Vagina (tissue), 2 donors: ENCODE measurements around the gene AKAP7. TPM values are rescaled to one million over a fixed set of nuclear protein-coding genes. Genes with fewer than 3 reads are reported as not detected.
"Not testable (repeated sequence)": the region's sequence is repeated elsewhere in the genome, so short reads cannot be mapped to it uniquely, and the experiment has no call there.

Experiments used
- DNase-seq, 2 donors: peaks; one replicate each; pipeline ENCODE4 v3.0.0-alpha.2; 2017; ENCODE audit errors: extremely low spot score in 2 of 2
- H3K27ac ChIP-seq: fragments of 200-600 bp; sonication (generic); one replicate; pipeline ENCODE4 v1.5.1; 2019
- H3K27me3 ChIP-seq: fragments of 200-600 bp; sonication (generic); one replicate; pipeline ENCODE4 v1.5.1; 2019
- H3K36me3 ChIP-seq, 2 donors: fragments of 200-600 bp; sonication (generic); one replicate each; pipeline ENCODE4 v1.5.1; 2017 to 2019
- H3K4me1 ChIP-seq: fragments of 200-600 bp; sonication (generic); one replicate; pipeline ENCODE4 v1.5.1; 2019
- H3K4me3 ChIP-seq, 2 donors: fragments of 200-600 bp; sonication (generic); 1 replicate in 1 of 2; 2 replicates in 1 of 2; pipeline ENCODE4 v1.5.1; 2016 to 2019
- H3K9me3 ChIP-seq: fragments of 200-600 bp; sonication (generic); one replicate; pipeline ENCODE4 v1.5.1; 2019
- POLR2A ChIP-seq, 2 donors: fragments of 450-650 bp; IDR thresholded peaks; one replicate each; pipeline ENCODE4 v1.6.1; 2017; ENCODE audit warnings: antibody characterized with exemption in 2 of 2, mild to moderate bottlenecking in 2 of 2, moderate library complexity in 2 of 2
- POLR2AphosphoS5 ChIP-seq, 2 donors: sonication (generic); formaldehyde crosslinking; IDR thresholded peaks; one replicate each; pipeline ENCODE4 v1.9.0; 2017; ENCODE audit warnings: antibody characterized with exemption in 2 of 2, mild to moderate bottlenecking in 2 of 2, low read depth in 1 of 2; ENCODE audit not compliant: insufficient read depth in 1 of 2
- intact Hi-C: fragments of 100-400 bp; cut with DNase I; formaldehyde crosslinking; loops from one replicate; pipeline ENCODE4 v1.15.1; 2023
- total RNA-seq: library from RNA; depleted of rRNA; stranded (reverse); fragments of >200 nt; gene quantifications from one replicate; pipeline ENCODE4 v1.2.3, GENCODE V29; 2016
- TF ChIP-seq, protein P1 (sequence below), 3 experiments: fragments of 450-650 bp in 2 of 3; fragments of 200-600 bp in 1 of 3; sonication (generic) in 1 of 3; IDR thresholded peaks; one replicate each; pipeline ENCODE4 v1.5.1; 2017 to 2019; ENCODE audit warnings: antibody characterized with exemption in 3 of 3, mild to moderate bottlenecking in 2 of 3, moderate library complexity in 2 of 3

The AKAP7 gene
- total RNA-seq, 1 donor from 2014 or later: 6.4 TPM

DNA sequence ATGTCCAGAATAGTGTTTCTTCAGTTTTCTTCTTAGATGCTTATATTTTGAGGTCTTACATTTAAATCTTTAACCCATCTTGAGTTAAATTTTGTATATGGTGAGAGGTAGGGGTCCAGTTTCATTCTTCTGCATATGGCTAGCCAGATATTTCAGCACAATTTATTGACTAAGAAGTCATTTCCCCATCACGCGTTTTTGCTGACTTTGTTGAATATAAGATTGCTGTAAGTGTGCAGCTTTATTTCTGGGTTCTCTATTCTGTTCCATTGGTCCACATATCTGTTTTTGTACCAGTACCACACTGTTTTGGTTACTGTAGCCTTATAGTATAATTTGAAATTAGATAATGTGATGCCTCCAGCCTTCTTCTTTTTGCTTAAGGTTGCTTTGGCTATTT is 179.6 kb downstream of the AKAP7 start:
- TF ChIP-seq, protein P1, sequence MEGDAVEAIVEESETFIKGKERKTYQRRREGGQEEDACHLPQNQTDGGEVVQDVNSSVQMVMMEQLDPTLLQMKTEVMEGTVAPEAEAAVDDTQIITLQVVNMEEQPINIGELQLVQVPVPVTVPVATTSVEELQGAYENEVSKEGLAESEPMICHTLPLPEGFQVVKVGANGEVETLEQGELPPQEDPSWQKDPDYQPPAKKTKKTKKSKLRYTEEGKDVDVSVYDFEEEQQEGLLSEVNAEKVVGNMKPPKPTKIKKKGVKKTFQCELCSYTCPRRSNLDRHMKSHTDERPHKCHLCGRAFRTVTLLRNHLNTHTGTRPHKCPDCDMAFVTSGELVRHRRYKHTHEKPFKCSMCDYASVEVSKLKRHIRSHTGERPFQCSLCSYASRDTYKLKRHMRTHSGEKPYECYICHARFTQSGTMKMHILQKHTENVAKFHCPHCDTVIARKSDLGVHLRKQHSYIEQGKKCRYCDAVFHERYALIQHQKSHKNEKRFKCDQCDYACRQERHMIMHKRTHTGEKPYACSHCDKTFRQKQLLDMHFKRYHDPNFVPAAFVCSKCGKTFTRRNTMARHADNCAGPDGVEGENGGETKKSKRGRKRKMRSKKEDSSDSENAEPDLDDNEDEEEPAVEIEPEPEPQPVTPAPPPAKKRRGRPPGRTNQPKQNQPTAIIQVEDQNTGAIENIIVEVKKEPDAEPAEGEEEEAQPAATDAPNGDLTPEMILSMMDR (IDR thresholded peaks at IDR 0.05): no peak
- no peak for TF ChIP-seq POLR2AphosphoS5 (IDR thresholded peaks at IDR 0.05; ENCODE audit: insufficient read depth in 1 of 2, low read depth in 1 of 2)
- TF ChIP-seq POLR2A (IDR thresholded peaks at IDR 0.05): no peak
- no peaks in the 10 kb centered on the region for H3K9me3 ChIP-seq
- intact Hi-C loops: no loop called here
- no peaks in the 10 kb centered on the region for H3K4me1 ChIP-seq
- DNase-seq: no peak
- H3K36me3 ChIP-seq: no peaks in the 10 kb centered on the region
- no peaks in the 10 kb centered on the region for H3K27me3 ChIP-seq
- no peak overlapping the region for H3K27ac ChIP-seq
- H3K4me3 ChIP-seq: no peak overlapping the region

- intact Hi-C loops: no loop called here
- no peaks in the 10 kb centered on the region for H3K4me1 ChIP-seq
- no peak overlapping the region for H3K27ac ChIP-seq
- no peaks in the 10 kb centered on the region for H3K27me3 ChIP-seq
- no peaks in the 10 kb centered on the region for H3K36me3 ChIP-seq
- no peaks in the 10 kb centered on the region for H3K9me3 ChIP-seq
- DNase-seq: no peak
- TF ChIP-seq POLR2A (IDR thresholded peaks at IDR 0.05) (no peak), POLR2AphosphoS5 (IDR thresholded peaks at IDR 0.05; ENCODE audit: insufficient read depth in 1 of 2, low read depth in 1 of 2) (no peak)
- TF ChIP-seq, protein P1 (IDR thresholded peaks at IDR 0.05): no peak
- no peak overlapping the region for H3K4me3 ChIP-seq
Observed at GRCh38 chr6:131316654-131317053, 181.4 kb downstream of the AKAP7 start.

DNA sequence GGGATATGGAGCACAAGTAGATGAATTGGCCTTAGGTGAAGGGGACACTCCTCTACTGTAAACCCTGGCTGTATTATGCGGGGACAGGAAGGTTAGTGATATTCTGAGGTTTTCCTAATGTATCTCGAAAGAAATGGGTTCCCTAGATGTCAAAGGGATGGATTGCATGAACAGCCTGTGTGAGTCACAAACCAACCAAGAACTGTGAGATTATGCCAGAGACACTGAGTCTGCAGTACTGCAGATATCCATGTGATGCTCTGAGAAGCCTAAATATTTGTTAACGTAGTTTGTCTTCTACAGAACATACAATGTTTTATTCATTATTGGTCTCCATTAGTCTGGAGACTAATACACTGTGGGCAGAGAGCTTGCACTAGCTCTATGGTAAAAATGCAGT is 182.2 kb downstream of the AKAP7 start:
- Histone ChIP-seq H3K4me3 (no peak overlapping the region), H3K9me3 (no peaks in the 10 kb centered on the region), H3K27me3 (no peaks in the 10 kb centered on the region), H3K27ac (no peak overlapping the region), H3K4me1 (no peaks in the 10 kb centered on the region), H3K36me3 (no peaks in the 10 kb centered on the region)
- intact Hi-C loops: no loop called here
- no peak for DNase-seq
- TF ChIP-seq POLR2AphosphoS5 (IDR thresholded peaks at IDR 0.05; ENCODE audit: insufficient read depth in 1 of 2, low read depth in 1 of 2) (no peak), POLR2A (IDR thresholded peaks at IDR 0.05) (no peak)
- TF ChIP-seq, protein P1 (IDR thresholded peaks at IDR 0.05): no peak

- intact Hi-C loops: no loop called here
- no peaks in the 10 kb centered on the region for H3K27me3 ChIP-seq
- TF ChIP-seq, protein P1 (IDR thresholded peaks at IDR 0.05): no peak
- TF ChIP-seq POLR2AphosphoS5 (IDR thresholded peaks at IDR 0.05; ENCODE audit: insufficient read depth in 1 of 2, low read depth in 1 of 2): no peak
- TF ChIP-seq POLR2A (IDR thresholded peaks at IDR 0.05): no peak
- H3K4me1 ChIP-seq: no peaks in the 10 kb centered on the region
- no peaks in the 10 kb centered on the region for H3K9me3 ChIP-seq
- no peak overlapping the region for H3K4me3 ChIP-seq
- no peak for DNase-seq
- no peak overlapping the region for H3K27ac ChIP-seq
- no peaks in the 10 kb centered on the region for H3K36me3 ChIP-seq
Observed at GRCh38 chr6:131321589-131321988, 186.3 kb downstream of the AKAP7 start.

- intact Hi-C loops: no loop called here
- H3K27me3 ChIP-seq: no peaks in the 10 kb centered on the region
- no peak for DNase-seq
- H3K4me1 ChIP-seq: no peaks in the 10 kb centered on the region
- no peaks in the 10 kb centered on the region for H3K9me3 ChIP-seq
- H3K27ac ChIP-seq: no peak overlapping the region
- no peaks in the 10 kb centered on the region for H3K36me3 ChIP-seq
- TF ChIP-seq POLR2A (IDR thresholded peaks at IDR 0.05): no peak
- TF ChIP-seq, protein P1 (IDR thresholded peaks at IDR 0.05): no peak
- no peak for TF ChIP-seq POLR2AphosphoS5 (IDR thresholded peaks at IDR 0.05; ENCODE audit: insufficient read depth in 1 of 2, low read depth in 1 of 2)
- no peak overlapping the region for H3K4me3 ChIP-seq
Observed at GRCh38 chr6:131322125-131322524, 186.9 kb downstream of the AKAP7 start.

- H3K27ac ChIP-seq, H3K9me3 ChIP-seq, intact Hi-C loops, H3K4me1 ChIP-seq, H3K36me3 ChIP-seq, H3K4me3 ChIP-seq, DNase-seq, H3K27me3 ChIP-seq: not testable (repeated sequence)
Observed at GRCh38 chr6:131325669-131326068, 190.4 kb downstream of the AKAP7 start.

GRCh38 chr6:131328727-131329126 is 193.5 kb downstream of the AKAP7 start:
- DNase-seq, H3K36me3 ChIP-seq, H3K4me1 ChIP-seq, intact Hi-C loops, H3K4me3 ChIP-seq, H3K27me3 ChIP-seq, H3K27ac ChIP-seq, H3K9me3 ChIP-seq: not testable (repeated sequence)
